Lower lobe of right lung (tissue), 2 donors: ENCODE measurements around the gene UNC5CL. TPM values are rescaled to one million over a fixed set of nuclear protein-coding genes. Genes with fewer than 3 reads are reported as not detected.
A peak's percentile ranks its signal among the peaks of the same experiment; 100 is the strongest.

ENCODE experiments used
- ATAC-seq, 2 donors: fragments of 200-7000 bp; cut with Tn5 transposase; one replicate each; pipeline ENCODE4 v1.9.1; 2020 to 2022; ENCODE audit warnings: mild to moderate bottlenecking in 2 of 2, moderate library complexity in 2 of 2
- DNase-seq: peaks from one replicate; pipeline ENCODE4 v3.0.0-alpha.2; 2020
- H3K27ac ChIP-seq: fragments of 200-600 bp; one replicate; pipeline ENCODE4 v1.8.0; 2022
- H3K27me3 ChIP-seq: fragments of 200-600 bp; one replicate; pipeline ENCODE4 v1.8.0; 2022; ENCODE audit warnings: low read depth
- H3K36me3 ChIP-seq: fragments of 200-600 bp; one replicate; pipeline ENCODE4 v1.8.0; 2022; ENCODE audit warnings: mild to moderate bottlenecking
- H3K4me1 ChIP-seq: fragments of 200-600 bp; one replicate; pipeline ENCODE4 v1.8.0; 2022
- H3K4me3 ChIP-seq: fragments of 200-600 bp; one replicate; pipeline ENCODE4 v1.8.0; 2022; ENCODE audit warnings: mild to moderate bottlenecking
- H3K9me3 ChIP-seq: fragments of 200-600 bp; one replicate; pipeline ENCODE4 v1.8.0; 2022
- CTCF ChIP-seq: fragments of 200-600 bp; IDR thresholded peaks from one replicate; pipeline ENCODE4 v1.8.0; 2022; ENCODE audit warnings: antibody characterized with exemption, mild to moderate bottlenecking
- intact Hi-C: fragments of 100-400 bp; cut with DNase I; formaldehyde crosslinking; loops from one replicate; pipeline ENCODE4 v1.11.0; 2022
- total RNA-seq: library from RNA; stranded (reverse); fragmentation: NEBNext Ultra II Directional; extraction: Animal tissue kit (Norgen Biotek cat#: 25700); gene quantifications from one replicate; pipeline ENCODE4 v1.2.1, GENCODE V29; 2021
- donor health status: DM: no; HTN: yes; CAD: no; lungs with severe emphysema.

Gene UNC5CL
- total RNA-seq, 1 donor from 2014 or later, result 1.1 TPM

DNA sequence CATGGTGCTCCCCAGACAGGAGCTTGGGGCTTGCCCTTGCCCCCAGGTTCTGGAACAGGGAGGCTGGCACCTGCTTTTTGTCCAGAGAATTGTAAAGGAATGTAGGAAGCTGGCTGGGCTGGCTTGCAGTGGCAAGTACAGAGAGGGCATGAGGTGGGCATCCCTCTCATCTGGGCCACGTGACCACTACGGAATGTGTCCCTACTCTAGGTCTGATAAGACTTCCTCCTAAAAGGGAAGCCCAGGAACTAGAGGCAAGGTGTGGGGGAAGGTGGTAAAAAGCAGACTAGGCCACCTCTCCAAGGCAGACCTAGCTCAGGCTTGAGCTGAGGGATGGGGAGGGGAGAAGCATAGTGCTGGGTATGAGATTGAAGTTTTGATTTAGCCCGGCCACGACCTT is 38.8 kb downstream of the UNC5CL start:
- Histone ChIP-seq H3K4me1 (peaks cover 20% of the 10 kb centered on the region), H3K4me3 (no peak overlapping the region), H3K36me3 (no peaks in the 10 kb centered on the region), H3K27me3 (no peaks in the 10 kb centered on the region), H3K9me3 (no peaks in the 10 kb centered on the region), H3K27ac (no peak overlapping the region)
- ATAC-seq, result peak; percentile 31 to 56
- TF ChIP-seq CTCF, result no peak
- intact Hi-C loops, result no loop called here
- DNase-seq, result no peak

DNA sequence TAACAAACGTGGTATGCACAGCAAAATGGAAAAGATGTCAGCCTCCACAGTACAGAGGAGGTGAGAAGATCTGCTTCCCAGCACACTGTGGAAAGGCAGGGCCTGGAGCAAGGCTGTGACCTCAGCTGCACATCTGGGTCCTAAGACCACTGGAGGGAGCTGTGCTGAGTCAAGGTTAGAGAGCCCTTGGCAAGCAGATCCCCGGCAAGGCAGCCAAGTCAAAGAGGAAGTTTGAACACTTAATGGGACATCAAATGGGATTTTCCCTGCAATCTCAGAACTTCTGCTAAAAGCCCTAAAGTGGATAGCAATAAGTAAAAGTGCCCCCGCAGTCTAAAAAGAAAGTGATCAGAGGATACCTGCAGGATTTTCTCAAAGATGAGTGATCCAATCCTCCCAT is 39.5 kb downstream of the UNC5CL start:
- intact Hi-C loops, result no loop called here
- peak; percentile 62 to 83 for ATAC-seq

GRCh38 chr6:40998661-40999060 is 40.4 kb downstream of the UNC5CL start:
- no peak for DNase-seq
- intact Hi-C loops, result no loop called here

More for the DNA sequence above, 39.5 kb downstream of the UNC5CL start:
- no peaks in the 10 kb centered on the region for H3K27me3 ChIP-seq
- peak; percentile 40 for TF ChIP-seq CTCF
- peak; percentile 66 for DNase-seq
- H3K27ac ChIP-seq, result no peak overlapping the region
- peaks cover 20% of the 10 kb centered on the region for H3K4me1 ChIP-seq
- H3K4me3 ChIP-seq, result no peak overlapping the region
- H3K36me3 ChIP-seq, result no peaks in the 10 kb centered on the region
- no peaks in the 10 kb centered on the region for H3K9me3 ChIP-seq

DNA sequence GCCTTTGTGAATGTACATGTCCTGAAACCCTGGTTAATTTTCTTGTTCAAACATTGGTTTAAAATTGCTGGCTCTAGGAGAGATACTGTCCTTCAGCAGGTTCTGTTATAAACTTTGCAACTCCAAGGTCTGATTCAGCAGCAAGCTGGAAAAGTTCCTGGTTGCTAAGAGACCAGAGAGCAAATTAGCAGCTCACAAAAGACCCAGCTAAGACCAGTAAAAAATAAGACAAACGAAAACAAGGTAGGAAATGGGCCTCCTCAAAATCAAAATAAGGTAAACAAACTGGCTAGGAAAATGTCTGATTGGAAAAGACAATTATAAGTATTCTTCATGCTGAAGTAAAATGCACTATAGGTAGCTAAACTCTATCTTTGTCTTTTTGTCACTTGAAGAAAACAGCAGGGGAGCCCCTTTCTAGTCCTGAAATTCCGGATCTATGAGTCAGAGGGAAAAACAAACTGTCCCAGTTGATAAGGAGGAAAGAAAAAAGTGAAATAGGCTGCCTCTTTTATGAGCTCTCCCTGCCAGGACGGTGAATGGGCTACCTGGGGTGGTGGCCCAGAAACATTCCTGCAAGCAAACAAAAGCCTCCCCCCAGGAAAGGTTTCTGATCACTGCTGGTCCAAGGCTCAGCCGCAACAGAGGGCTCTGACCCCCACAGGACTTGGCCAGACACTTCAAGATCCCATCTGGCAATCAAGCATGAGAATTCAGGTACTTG is 41.6 kb downstream of the UNC5CL start:
- Histone ChIP-seq H3K36me3 (no peaks in the 10 kb centered on the region), H3K4me3 (no peak overlapping the region), H3K9me3 (no peaks in the 10 kb centered on the region), H3K27ac (peak overlapping the region; percentile 78), H3K27me3 (no peaks in the 10 kb centered on the region), H3K4me1 (peaks cover 20% of the 10 kb centered on the region)
- no peak for TF ChIP-seq CTCF
- DNase-seq (no peak), ATAC-seq (peak; percentile 50 to 84)
- intact Hi-C loops, result no loop called here

More at GRCh38 chr6:40998661-40999060, 40.4 kb downstream of the UNC5CL start:
- no peaks in the 10 kb centered on the region for H3K9me3 ChIP-seq
- no peaks in the 10 kb centered on the region for H3K36me3 ChIP-seq
- peaks cover 20% of the 10 kb centered on the region for H3K4me1 ChIP-seq
- H3K27ac ChIP-seq, result no peak overlapping the region
- ATAC-seq, result no peak
- no peaks in the 10 kb centered on the region for H3K27me3 ChIP-seq
- no peak for TF ChIP-seq CTCF
- H3K4me3 ChIP-seq, result no peak overlapping the region

DNA sequence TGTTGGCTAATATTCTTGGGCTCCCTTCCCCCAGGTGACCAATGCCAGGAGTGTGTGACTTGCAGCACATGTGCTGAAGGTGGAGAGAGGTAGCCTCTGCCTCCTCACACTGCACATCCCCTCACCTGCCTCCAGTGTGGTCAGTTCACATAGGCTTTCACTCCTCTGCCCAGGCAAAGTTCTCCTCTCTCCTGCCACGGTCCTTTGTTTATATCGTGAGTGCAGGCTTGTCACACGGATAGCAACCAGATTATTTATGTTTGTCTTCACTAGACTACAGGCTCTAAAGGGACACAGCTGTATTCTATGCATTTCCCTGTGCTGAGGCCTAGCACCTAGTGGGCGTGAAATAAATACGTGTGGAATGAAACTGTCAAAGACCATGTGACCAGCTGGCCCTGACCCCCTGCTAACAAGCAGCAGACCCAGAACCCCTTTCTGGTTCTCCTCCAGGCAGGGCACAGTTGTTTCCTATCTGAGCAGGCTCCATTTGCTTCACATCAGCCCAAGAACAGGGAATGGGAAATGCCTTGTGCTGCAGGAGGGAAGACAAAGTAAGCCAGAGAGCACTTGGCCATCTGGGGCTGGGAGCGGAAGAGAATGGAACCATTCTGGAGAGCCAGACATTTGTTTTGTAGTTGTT is 42.3 kb downstream of the UNC5CL start:
- no peaks in the 10 kb centered on the region for H3K27me3 ChIP-seq
- TF ChIP-seq CTCF, result no peak
- H3K9me3 ChIP-seq, result no peaks in the 10 kb centered on the region
- H3K36me3 ChIP-seq, result no peaks in the 10 kb centered on the region
- ATAC-seq (peak; percentile 31 to 44), DNase-seq (no peak)
- intact Hi-C loops, result no loop called here
- peak overlapping the region; percentile 78 for H3K27ac ChIP-seq
- no peak overlapping the region for H3K4me3 ChIP-seq
- peaks cover 20% of the 10 kb centered on the region for H3K4me1 ChIP-seq
